Stimulated activated CD8-positive, alpha-beta memory T cell treated with anti-CD3 and anti-CD28 coated beads, Interleukin-7, amount 100 ng/mL, for 48 hours (primary cell): Measurements from ENCODE around the gene SCNN1B.

ENCODE experiments used
- DNase-seq, 2 donors: peaks; one replicate each; pipeline ENCODE4 v3.0.0-alpha.2; 2020; ENCODE audit warnings: low read depth in 1 of 2; ENCODE audit errors: extremely low read depth in 1 of 2

The SCNN1B gene

GRCh38 chr16:23406024-23406423 lies 103.9 kb downstream of the SCNN1B start:
- DNase-seq = no peak

- no peak for DNase-seq
Measured at GRCh38 chr16:23406546-23407240, 104.6 kb downstream of the SCNN1B start.

DNA sequence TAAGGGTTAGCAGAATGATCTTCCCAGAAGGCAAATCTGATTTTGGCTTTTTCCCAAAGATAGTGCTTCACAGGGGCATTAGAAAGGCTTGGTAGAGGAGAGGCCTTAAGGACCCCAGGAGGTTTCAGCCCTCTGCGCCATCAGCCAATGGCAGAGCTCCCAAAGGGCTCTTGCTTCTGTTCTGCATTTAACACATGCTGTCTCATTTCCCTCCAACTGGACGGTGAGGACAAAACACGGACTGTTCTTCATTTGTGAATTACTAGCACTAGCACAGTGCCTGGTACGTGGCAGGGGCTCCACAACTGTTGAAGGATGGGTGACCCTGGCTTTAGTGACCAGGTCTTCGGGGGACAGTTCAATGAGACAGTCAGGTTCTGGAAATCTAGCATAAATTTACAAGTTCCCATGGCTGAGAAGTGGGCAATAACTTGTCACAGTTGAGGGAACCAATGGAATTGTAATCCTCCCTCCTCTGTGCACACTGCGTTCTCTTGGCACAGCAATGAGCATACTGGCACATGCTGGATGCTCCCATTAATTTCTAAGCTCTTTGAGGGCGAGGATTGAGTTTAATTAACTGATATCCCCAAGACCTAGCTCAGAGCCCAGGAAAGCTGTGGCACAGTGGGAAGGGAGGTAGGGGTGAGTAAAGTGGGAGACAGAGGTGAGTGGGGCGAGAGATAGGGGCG lies 105.5 kb downstream of the SCNN1B start:
- no peak for DNase-seq

DNA sequence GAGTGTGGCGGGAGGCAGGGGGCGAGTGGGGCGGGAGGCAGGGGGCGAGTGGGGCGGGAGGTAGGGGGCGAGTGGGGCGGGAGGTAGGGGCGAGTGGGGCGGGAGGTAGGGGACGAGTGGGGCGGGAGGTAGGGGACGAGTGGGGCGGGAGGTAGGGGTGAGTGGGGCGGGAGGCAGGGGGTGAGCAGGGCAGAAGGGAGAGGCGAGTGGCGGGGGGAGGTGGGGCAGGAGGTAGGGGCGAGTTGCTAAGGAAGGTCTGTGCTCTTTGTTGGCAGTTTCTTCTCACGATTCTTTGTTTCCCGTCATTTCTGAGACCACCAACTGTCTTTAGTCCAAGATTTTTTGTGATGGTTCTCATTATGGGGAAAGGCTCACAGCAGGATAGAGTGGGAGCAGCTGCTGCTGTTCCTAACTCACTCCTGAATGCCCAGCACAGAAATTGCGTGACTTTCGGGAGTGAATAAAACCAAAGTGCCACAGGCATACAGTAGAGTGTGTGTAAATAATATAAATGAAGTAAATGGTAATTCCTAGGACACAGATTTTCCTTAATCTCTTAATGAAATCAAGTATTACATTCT lies 106.2 kb downstream of the SCNN1B start:
- no peak for DNase-seq

DNA sequence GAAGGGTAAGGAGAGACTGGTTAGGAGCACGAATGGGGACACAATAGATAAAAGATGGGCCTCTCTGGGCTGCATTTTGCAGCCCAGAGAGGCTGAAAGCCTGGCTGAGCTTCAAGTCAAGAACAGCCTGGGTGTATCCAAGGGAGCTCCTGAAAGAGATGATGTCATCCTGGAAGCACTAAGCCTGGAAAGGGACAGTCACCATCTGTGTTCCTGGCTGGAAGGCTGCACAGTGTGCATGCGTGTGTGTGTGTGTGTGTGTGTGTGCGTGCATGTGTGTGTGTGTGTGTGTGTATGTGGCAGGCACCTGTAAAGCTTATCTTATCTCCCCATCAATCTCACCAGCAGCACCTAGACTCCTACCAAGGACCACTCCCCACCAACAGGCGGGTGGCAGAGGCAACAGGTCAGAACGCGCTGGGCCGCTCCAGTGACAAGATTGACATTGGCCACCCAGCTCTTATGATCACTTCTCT lies 106.8 kb downstream of the SCNN1B start:
- DNase-seq = no peak

- no peak for DNase-seq
Measured at GRCh38 chr16:23409522-23409921, 107.4 kb downstream of the SCNN1B start.

DNA sequence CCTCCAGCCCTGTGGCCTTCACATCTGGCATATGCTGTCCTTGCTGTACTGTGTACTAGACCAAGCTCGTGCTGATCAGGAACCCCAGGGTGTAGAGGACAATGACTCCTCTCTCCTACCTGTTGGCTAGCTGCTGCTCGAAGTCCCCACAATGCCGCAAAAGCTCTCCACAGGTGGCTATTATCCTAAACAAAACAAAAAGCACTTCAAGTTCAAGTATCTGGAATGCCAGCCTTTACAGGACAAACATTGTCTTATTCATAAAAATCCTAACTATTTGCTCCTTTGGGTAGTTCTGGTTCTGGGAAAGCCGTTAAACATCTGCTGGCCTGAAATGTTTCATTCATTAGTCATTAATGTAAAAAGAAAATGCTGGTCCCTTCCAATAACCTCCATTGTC lies 108.1 kb downstream of the SCNN1B start:
- no peak for DNase-seq

DNA sequence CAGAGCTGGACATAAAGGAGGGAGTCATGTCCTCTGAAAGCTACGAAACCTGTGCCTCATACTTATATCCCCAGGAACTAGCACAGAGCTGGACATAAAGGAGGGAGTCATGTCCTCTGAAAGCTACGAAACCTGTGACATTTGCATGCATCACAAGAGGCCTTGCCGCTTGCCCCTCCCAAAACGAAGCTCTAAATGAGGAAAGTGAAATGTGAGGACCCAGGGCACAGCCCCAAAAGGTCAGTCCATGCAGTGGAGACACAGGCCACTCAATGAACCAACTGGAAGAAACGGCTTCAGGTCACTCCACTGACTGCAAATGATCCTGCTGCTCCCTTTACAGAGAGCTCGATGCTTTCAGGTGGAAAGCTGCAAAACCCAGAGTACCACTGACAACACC lies 112.6 kb downstream of the SCNN1B start:
- DNase-seq = no peak

DNA sequence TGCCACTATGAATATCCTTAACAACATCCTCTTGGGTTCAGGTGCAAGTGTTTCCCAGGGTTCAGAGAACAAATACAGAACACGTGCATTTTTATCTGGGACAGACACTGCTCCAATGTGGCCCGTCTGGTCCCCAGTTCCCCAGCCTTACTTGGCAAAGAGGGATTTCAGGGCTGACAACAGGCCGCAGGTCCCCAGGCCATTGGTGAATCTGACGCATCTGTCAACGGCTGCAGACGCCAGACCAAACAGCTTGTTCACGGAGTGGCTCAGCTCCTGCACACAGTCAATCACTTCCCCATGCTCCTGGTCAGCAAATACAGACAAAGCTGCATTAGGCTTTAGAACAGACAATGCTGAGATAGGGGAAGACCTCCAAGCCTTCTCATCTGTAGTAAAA lies 114.7 kb downstream of the SCNN1B start:
- no peak for DNase-seq

GRCh38 chr16:23420011-23420410 lies 117.9 kb downstream of the SCNN1B start:
- no peak for DNase-seq

GRCh38 chr16:23423496-23424049 lies 121.5 kb downstream of the SCNN1B start:
- DNase-seq = no peak

- DNase-seq = no peak
Measured at GRCh38 chr16:23424292-23424958, 122.3 kb downstream of the SCNN1B start.

GRCh38 chr16:23428351-23428750 lies 126.2 kb downstream of the SCNN1B start:
- no peak for DNase-seq
